GM18517 (cell line): ENCODE data around the gene POTED.
"Not testable (repeated sequence)": the region's sequence is repeated elsewhere in the genome, so short reads cannot be mapped to it uniquely, and the experiment has no call there.

Experiments used
- ATAC-seq: cut with Tn5 transposase; IDR thresholded peaks from one replicate; pipeline ENCODE4 v1.9.1; 2021; ENCODE audit warnings: mild to moderate bottlenecking, moderate library complexity; ENCODE audit not compliant: unreplicated experiment

POTED gene

GRCh38 chr21:13609477-13609876 lies at the start of gene POTED:
TSS of gene POTED (plus strand) at chr21:13609777. CDS start at chr21:13610229, 452 bp downstream.
- not testable (repeated sequence) for ATAC-seq

GRCh38 chr21:13650101-13650500 lies 40.5 kb downstream of the POTED start:
- ATAC-seq: not testable (repeated sequence)

DNA sequence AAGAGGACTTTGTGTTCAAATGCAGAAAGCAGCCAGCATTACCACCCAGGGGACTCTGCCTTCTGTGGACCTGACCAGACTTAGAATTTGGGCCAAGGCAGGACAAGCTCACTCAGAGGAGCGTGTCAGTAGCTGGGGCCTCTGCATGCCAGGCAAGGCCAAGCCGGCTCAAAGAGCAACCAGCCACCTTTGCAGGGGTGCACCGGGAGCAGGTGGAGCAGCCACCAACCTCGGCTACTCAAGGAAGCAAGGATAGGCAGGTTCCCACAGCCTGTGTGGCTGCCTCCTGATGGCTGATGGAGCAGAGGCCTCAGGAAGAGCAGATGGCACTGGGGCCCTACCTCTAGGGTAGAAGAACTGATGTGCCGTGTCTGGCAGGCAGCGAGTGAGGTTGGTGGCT lies 42.2 kb downstream of the POTED start:
- not testable (repeated sequence) for ATAC-seq
